Neural cell (in vitro differentiated cells): ENCODE results near the gene TET1. TPM values are rescaled to one million over a fixed set of nuclear protein-coding genes. Genes with fewer than 3 reads are reported as not detected.

ENCODE experiments used
- H2AFZ ChIP-seq: fragments of 200-600, 300-800 bp; sonication (generic), shearing (Covaris generic); 2 replicates; pipeline ENCODE4 v1.6.0; 2014; ENCODE audit warnings: low read depth, mild to moderate bottlenecking, antibody characterized with exemption, low read length, moderate library complexity
- H3F3A ChIP-seq: fragments of 200-600 bp; shearing (Covaris generic); 2 replicates; pipeline ENCODE4 v1.6.1; 2016; ENCODE audit warnings: mild to moderate bottlenecking, moderate library complexity, mixed read lengths, antibody characterized with exemption, low read length; ENCODE audit not compliant: insufficient read depth, poor library complexity, severe bottlenecking
- H3K27ac ChIP-seq: fragments of 200-600, 300-800 bp; sonication (generic), shearing (Covaris generic); 2 replicates; pipeline ENCODE4 v1.5.1; 2014; ENCODE audit warnings: mild to moderate bottlenecking, low read length, moderate library complexity
- H3K27me3 ChIP-seq: fragments of 300-800, 200-600 bp; sonication (generic), shearing (Covaris generic); 2 replicates; pipeline ENCODE4 v1.6.0; 2014; ENCODE audit warnings: mild to moderate bottlenecking, low read depth, low read length, moderate library complexity; ENCODE audit not compliant: insufficient read depth
- H3K36me3 ChIP-seq: fragments of 300-800, 200-600 bp; sonication (generic), shearing (Covaris generic); 2 replicates; pipeline ENCODE4 v1.5.1; 2014; ENCODE audit warnings: mild to moderate bottlenecking, antibody characterized with exemption, low read length, moderate library complexity; ENCODE audit not compliant: insufficient read depth
- H3K4me2 ChIP-seq: fragments of 300-800, 200-600 bp; sonication (generic), shearing (Covaris generic); 2 replicates; pipeline ENCODE4 v1.6.0; 2014; ENCODE audit warnings: mild to moderate bottlenecking, low read length
- H3K4me3 ChIP-seq: fragments of 300-800, 200-600 bp; sonication (generic), shearing (Covaris generic); 2 replicates; pipeline ENCODE4 v1.5.1; 2014; ENCODE audit warnings: mild to moderate bottlenecking, low read length, moderate library complexity
- H3K79me2 ChIP-seq: fragments of 200-600 bp; shearing (Covaris generic); replicated peaks from 2 replicates; pipeline ENCODE4 v1.6.0; 2014; ENCODE audit warnings: mild to moderate bottlenecking, low read length, moderate library complexity; ENCODE audit not compliant: insufficient read depth
- H3K9ac ChIP-seq: fragments of 300-800, 200-600 bp; sonication (generic), shearing (Covaris generic); 2 replicates; pipeline ENCODE4 v1.6.1; 2016; ENCODE audit warnings: mild to moderate bottlenecking, low read length, mixed read lengths
- H3K9me2 ChIP-seq: fragments of 200-600 bp; shearing (Covaris generic); 2 replicates; pipeline ENCODE4 v1.6.1; 2016; ENCODE audit warnings: mild to moderate bottlenecking, low read length, mixed read lengths; ENCODE audit not compliant: insufficient read depth
- H3K9me3 ChIP-seq: fragments of 200-600, 300-800 bp; sonication (generic), shearing (Covaris generic); 2 replicates; pipeline ENCODE4 v1.6.1; 2016; ENCODE audit warnings: mild to moderate bottlenecking, mixed run types, low read length, moderate library complexity, mixed read lengths
- H4K20me1 ChIP-seq: fragments of 200-600 bp; shearing (Covaris generic); 2 replicates; pipeline ENCODE4 v1.6.1; 2016; ENCODE audit warnings: mild to moderate bottlenecking, mixed run types; ENCODE audit not compliant: insufficient read depth
- CTCF ChIP-seq: fragments of 450-650 bp; IDR thresholded peaks from 2 replicates; pipeline ENCODE4 v1.5.1; 2014; ENCODE audit warnings: antibody characterized with exemption, mild to moderate bottlenecking, moderate library complexity; ENCODE audit not compliant: poor library complexity, severe bottlenecking
- EP300 ChIP-seq: fragments of 450-650 bp; conservative IDR thresholded peaks from 2 replicates; pipeline ENCODE4 v1.6.1; 2014; ENCODE audit warnings: antibody characterized with exemption, mild to moderate bottlenecking, moderate library complexity; ENCODE audit not compliant: poor library complexity, severe bottlenecking
- EZH2 ChIP-seq: fragments of 200-600, 300-800 bp; shearing (Covaris generic), sonication (generic); IDR thresholded peaks from 2 replicates; pipeline ENCODE4 v1.6.1; 2014; ENCODE audit warnings: antibody characterized with exemption, low read length, borderline replicate concordance, mild to moderate bottlenecking; ENCODE audit not compliant: insufficient read depth, poor library complexity, severe bottlenecking
- MXI1 ChIP-seq: fragments of 450-650 bp; conservative IDR thresholded peaks from 2 replicates; pipeline ENCODE4 v1.6.1; 2014; ENCODE audit warnings: antibody characterized with exemption, mild to moderate bottlenecking; ENCODE audit not compliant: poor library complexity, severe bottlenecking
- POLR2AphosphoS5 ChIP-seq: IDR thresholded peaks from 2 replicates; pipeline ENCODE4 v1.6.1; 2012
- RAD21 ChIP-seq: fragments of 450-650 bp; conservative IDR thresholded peaks from 2 replicates; pipeline ENCODE4 v1.6.1; 2014; ENCODE audit warnings: antibody characterized with exemption, mild to moderate bottlenecking, moderate library complexity
- REST ChIP-seq: IDR thresholded peaks from 2 replicates; pipeline ENCODE4 v1.6.1; 2012; ENCODE audit warnings: borderline replicate concordance
- SMC3 ChIP-seq: fragments of 450-650 bp; conservative IDR thresholded peaks from 2 replicates; pipeline ENCODE4 v1.6.1; 2014; ENCODE audit warnings: antibody characterized with exemption, mild to moderate bottlenecking, moderate library complexity; ENCODE audit not compliant: poor library complexity
- TAF1 ChIP-seq: IDR thresholded peaks from 2 replicates; pipeline ENCODE4 v1.6.1; 2012; ENCODE audit warnings: low read depth
- polyA plus RNA-seq: library from polyadenylated mRNA; depleted of rRNA; stranded (reverse); fragments of >200 nt; gene quantifications from 2 replicates; pipeline ENCODE4 v1.2.3, GENCODE V29; 2014

TET1 gene
- polyA plus RNA-seq, 1 donor from 2014 or later, result 3.6 TPM

- Histone ChIP-seq H3K27ac (peak overlapping the region; percentile 57), H3K4me2 (peak overlapping the region; percentile 97), H3K9ac (peak overlapping the region; percentile 79), H4K20me1 (no peaks in the 10 kb centered on the region), H3K36me3 (no peaks in the 10 kb centered on the region), H3K9me3 (no peaks in the 10 kb centered on the region), H3F3A (no peaks in the 10 kb centered on the region), H3K27me3 (no peaks in the 10 kb centered on the region), H3K79me2 (peaks cover 4% of the 10 kb centered on the region), H3K4me3 (peak overlapping the region; percentile 85), H3K9me2 (no peaks in the 10 kb centered on the region), H2AFZ (peak overlapping the region; percentile 75)
- no peak for TF ChIP-seq REST
Observed at GRCh38 chr10:68526634-68527307, 33.4 kb upstream of the TET1 start.

DNA sequence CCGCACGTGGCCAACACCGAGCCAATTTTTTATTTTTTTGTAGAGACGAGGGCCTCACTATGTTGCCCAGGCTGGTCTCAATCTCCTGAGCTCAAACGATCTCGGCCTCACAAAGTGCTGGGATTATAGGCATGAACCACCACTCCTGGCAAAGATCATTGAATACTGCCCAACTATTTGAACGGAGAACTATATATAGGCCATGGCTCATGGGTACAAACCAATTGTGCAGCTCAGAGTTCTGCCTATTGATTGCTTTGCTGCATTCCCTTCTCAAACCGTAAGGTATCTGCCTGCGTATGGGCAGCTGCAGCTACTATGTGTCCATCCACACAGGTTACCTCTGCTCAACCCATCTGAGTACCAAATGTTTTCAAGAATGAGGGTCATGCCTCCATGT, 23.2 kb upstream of the TET1 start:
- Histone ChIP-seq H3K4me3 (no peak overlapping the region), H2AFZ (no peak overlapping the region), H3K79me2 (no peaks in the 10 kb centered on the region), H3K9ac (no peak overlapping the region), H3K9me3 (no peaks in the 10 kb centered on the region), H3K9me2 (no peaks in the 10 kb centered on the region), H3F3A (no peaks in the 10 kb centered on the region), H3K27me3 (no peaks in the 10 kb centered on the region), H3K4me2 (no peak overlapping the region), H3K27ac (no peak overlapping the region), H3K36me3 (no peaks in the 10 kb centered on the region), H4K20me1 (no peaks in the 10 kb centered on the region)
- TF ChIP-seq POLR2AphosphoS5 (no peak), SMC3 (no peak), RAD21 (no peak), MXI1 (no peak)

GRCh38 chr10:68537796-68538195, 22.3 kb upstream of the TET1 start:
- Histone ChIP-seq H4K20me1 (no peaks in the 10 kb centered on the region), H3K4me2 (no peak overlapping the region), H3K9ac (no peak overlapping the region), H3K79me2 (no peaks in the 10 kb centered on the region), H3K9me3 (no peaks in the 10 kb centered on the region), H2AFZ (no peak overlapping the region), H3K27ac (no peak overlapping the region), H3K9me2 (no peaks in the 10 kb centered on the region), H3F3A (no peaks in the 10 kb centered on the region), H3K4me3 (no peak overlapping the region), H3K36me3 (no peaks in the 10 kb centered on the region), H3K27me3 (no peaks in the 10 kb centered on the region)
- no peak for TF ChIP-seq REST
- TF ChIP-seq EZH2, result no peak
- TF ChIP-seq EP300, result no peak
- no peak for TF ChIP-seq SMC3
- TF ChIP-seq TAF1, result no peak
- TF ChIP-seq MXI1, result no peak
- TF ChIP-seq RAD21, result no peak
- TF ChIP-seq POLR2AphosphoS5, result no peak
- TF ChIP-seq CTCF, result no peak
